GM12801 (cell line): ENCODE measurements around the gene MAD1L1.

Experiments used
- TF ChIP-seq, protein P1 (sequence below): IDR thresholded peaks from one replicate; pipeline ENCODE4 v1.5.1; 2011; ENCODE audit warnings: control low read depth; ENCODE audit not compliant: insufficient read length; ENCODE audit errors: extremely low read depth

The MAD1L1 gene

DNA sequence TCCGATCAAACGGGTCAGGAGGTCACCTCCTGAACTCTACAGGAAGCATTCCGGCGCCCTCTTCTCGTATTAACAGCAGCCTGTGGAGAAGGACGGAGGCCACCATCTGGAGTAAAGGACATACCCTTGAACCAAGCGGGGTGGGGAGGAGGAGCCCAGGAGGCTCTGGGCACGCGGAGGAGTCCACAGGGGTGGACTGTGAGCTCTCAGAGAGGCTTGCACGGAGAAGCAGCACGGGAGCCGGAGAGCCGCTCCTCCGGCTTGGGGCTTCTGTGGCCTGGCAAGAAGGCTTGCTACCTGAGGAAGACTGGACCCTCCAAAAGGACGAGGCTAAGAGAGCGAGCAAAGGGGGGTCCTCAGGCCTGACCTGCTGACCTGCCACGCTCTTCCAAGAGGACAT lies 77.9 kb downstream of the MAD1L1 start:
- TF ChIP-seq, protein P1, sequence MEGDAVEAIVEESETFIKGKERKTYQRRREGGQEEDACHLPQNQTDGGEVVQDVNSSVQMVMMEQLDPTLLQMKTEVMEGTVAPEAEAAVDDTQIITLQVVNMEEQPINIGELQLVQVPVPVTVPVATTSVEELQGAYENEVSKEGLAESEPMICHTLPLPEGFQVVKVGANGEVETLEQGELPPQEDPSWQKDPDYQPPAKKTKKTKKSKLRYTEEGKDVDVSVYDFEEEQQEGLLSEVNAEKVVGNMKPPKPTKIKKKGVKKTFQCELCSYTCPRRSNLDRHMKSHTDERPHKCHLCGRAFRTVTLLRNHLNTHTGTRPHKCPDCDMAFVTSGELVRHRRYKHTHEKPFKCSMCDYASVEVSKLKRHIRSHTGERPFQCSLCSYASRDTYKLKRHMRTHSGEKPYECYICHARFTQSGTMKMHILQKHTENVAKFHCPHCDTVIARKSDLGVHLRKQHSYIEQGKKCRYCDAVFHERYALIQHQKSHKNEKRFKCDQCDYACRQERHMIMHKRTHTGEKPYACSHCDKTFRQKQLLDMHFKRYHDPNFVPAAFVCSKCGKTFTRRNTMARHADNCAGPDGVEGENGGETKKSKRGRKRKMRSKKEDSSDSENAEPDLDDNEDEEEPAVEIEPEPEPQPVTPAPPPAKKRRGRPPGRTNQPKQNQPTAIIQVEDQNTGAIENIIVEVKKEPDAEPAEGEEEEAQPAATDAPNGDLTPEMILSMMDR, result no peak

DNA sequence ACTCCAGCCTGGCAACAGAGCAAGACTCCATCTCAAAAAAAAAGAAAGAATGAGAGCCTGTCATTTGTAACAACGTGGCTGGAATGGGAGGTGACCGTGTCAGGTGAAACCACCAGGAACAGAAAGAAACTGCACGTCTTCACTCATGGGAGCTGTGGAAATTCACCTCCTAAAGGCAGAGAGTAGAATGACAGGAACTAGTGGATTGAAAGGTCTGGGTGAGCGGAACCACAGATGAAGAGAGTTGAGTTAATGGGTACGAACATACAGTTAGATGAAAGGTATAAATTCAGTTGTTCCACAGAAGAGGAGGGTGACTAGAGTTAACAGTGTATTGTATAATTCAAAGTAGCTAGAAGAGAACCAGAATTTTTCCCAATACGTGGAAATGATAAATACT lies 78.6 kb downstream of the MAD1L1 start:
- TF ChIP-seq, protein P1, result no peak

DNA sequence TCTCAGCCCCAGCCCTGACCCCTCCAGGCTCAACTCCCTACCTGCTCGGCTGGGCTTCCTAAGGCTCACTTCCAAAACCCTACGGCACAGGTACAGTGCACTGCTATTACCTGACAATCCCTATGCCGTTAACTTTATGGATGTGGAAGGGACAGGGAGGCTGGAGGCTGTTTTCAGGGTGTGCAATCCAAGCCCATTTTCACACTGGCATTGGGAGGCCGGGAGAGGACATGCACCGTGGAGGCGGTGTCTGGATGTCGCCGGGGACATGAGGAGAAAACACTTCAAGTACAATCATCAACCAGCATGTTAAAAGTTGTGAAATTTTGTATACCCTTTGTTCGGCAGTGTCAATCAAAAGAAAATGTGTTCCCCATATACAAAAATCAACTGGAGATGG lies 80.1 kb downstream of the MAD1L1 start:
- TF ChIP-seq, protein P1, result no peak

DNA sequence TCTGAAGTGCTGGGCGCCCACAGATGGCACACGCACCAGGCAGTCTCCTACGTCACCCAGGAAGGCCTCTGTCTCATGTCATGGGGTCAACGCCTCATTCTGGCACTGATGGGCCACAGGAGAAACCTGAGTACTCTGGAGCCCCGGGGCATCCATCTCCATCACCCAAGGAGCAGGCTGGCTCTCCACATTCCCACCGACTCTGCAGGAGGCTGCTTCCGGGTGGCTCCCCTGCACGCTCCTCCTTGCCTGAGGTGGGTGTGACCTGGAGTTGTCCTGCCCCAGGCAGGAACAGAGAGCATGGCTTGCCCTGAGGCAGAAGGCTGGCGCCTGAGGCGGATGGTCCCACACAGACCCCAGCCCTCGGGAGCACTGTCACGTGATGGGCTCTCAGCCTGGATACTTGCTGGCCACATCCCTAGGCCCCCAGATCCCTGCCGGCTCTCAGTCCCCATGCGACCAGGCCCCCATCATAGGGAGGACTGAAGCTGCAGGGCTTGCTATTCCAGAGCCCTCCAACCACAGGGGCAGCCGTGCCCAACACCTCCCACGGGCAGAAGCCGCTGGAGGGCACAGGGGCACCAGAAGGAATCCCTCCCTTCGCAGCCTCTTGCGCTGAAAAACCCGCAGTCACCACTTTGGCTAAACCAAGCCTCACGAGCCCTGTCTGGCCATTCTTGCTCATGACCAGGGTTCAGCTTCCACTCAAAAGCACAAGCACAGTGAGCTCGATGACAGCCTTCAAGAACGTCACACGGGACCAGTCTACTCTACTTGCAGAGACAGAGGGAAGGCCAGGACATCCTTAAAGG lies 80.7 kb downstream of the MAD1L1 start:
- TF ChIP-seq, protein P1, result no peak

DNA sequence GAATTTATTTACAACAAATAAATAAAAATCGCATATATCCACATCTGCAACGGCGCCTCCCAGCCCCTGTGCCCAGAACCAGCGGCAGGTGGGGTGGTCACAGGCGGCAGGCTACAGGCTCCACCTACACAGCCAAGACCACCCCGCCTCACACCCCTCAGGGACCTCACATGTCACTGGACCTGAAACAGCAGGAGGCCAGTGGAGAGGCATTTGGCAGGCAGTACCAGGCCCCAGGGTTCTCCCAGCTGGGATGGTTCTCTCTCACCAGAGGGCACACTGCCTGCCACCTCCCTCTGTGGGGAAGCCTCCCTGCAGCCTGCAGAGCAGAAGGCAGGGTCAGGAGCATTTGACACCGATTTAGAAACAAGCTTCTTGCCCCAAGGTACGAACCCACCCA lies 81.5 kb downstream of the MAD1L1 start:
- TF ChIP-seq, protein P1, result no peak

DNA sequence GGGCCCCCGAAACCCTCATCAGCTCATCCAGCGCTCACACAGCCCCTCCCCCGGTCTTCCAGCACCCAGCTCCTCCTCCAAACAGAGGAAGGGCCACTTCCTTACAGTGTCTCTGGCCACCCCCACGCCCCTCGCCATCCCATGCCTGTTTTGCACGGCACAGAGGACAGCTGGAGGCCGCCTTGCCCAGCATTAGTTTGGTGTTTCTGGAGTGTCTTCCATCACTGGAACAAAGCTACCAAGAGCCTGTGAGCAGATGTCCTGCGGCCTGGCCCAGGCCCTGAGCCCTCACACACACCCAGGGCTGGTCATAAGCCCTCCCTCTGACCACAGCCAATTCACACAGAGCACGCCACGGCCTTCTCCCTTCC lies 82.3 kb downstream of the MAD1L1 start:
- TF ChIP-seq, protein P1, result no peak

DNA sequence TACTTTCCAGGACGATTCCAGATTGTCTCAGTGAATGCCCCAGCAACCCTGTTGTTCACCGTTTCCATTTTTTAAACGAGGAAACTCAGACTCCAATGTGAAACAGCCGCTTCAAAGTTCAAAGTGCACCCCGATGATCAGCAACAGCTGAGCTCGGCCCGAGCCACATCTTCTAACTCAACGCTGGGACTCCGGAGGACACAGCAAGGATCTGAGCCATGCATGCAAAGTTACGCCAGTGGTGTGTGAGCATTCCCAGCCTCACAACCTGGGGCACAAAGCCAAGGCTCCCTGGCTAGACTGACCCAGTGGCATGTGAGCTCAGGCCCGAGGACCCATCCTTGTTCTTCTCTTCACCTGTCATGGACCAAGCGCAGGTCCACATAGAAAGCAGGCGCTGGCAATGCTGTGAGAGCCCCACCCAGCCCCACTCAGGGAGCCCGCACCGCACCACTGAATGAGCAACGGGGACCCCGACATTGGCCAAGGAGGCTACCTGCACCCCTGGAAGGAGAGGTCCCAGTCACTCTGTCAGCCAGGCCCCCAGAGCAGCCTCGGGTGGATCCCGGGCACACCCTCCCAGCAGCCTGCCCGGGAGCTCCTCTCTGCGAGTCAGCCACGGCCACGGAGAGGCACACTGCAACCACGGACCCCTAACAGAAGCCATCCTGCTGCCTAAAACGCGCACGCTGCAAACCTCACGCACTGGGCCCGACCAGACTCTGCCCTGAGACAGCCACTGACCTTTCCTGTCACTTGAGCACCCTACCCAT lies 82.9 kb downstream of the MAD1L1 start:
- TF ChIP-seq, protein P1, result no peak
